Muscle of arm (tissue), 12 donors: Measurements from ENCODE around the gene USP3. TPM values are rescaled to one million over a fixed set of nuclear protein-coding genes. Genes with fewer than 3 reads are reported as not detected.

ENCODE experiments used
- DNase-seq: peaks from one replicate; pipeline ENCODE4 v3.0.0-alpha.2; 2013
- polyA plus RNA-seq, 12 donors: library from polyadenylated mRNA; unstranded; fragments of 120-200 nt; gene quantifications; one replicate each; pipeline ENCODE4 v1.2.1, GENCODE V29; 2013; ENCODE audit not compliant: insufficient read length in 12 of 12

Gene USP3
- polyA plus RNA-seq, 12 donors = 21.7 to 36.7 (median 26.5) TPM; not detected in 1

DNA sequence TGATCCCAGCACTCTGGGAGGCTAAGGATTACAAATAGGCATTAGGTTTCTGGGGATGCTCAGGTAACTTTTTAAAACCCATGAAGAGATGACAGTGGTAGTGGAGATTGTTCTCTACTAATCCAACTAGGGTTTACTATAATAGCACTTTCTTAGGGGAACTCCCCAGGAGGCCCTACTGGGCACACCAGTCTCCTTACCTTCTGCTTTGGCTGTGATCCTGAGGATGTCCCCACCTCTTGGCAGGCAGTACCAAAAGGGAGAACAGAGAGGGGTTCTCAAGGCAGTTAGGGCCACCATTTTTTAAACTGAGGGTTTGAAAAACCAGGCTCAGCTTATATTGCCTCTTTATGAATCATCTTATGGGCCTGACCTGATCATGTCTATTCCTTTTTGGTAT, 77.8 kb downstream of the USP3 start:
- no peak for DNase-seq

DNA sequence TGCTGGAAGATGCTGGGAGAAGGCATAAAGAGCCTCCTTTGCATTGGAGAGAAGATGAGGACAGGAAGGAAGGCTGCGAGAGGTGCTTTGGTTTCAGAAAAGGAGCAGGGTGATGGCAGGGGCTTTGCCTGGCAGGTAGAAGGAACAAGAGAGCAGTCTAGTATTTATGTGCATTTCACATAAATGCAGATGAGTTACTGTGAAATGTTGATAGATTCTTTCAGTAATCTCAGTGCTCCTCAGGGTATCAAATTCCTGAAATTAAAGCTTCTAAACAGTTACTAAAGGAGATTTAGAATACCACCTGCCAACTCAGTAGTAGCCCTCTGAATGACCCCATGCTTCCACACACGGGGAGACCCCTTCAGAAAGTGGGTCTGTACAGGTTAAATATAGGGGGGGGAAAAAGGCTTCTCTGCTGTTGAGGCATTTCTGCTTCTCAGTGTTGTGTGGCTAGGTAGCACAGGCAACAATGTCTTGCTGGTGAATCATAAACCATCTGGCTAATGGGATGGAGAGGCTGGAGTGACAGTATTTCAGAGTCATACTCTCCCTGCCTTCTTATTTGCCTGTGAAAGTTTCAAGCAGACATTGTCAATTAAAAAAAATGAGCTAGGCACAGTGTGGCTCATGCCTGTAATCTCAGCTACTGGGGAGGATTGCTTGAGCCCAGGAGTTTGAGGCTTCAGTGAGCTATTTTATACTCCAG, 78.5 kb downstream of the USP3 start:
- no peak for DNase-seq

DNA sequence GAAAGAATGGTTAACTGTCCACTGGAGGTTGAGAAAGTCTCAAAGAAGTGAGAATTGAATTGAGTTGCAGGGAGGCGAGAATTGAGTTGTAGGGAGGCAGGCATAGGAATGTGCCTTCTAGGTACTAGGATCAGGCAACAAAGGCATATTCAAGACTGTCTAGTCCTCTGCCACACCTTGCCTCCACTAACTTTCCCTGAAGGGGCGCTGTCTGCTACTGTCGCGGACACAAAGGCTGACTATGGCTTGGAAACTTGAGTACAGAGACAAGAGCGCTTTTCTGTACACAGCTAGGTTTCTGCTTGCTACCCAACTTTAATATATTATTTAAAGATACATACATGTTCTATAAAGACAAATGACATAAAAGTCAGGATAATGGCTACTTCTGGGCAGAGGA, 82.4 kb downstream of the USP3 start:
- no peak for DNase-seq

DNA sequence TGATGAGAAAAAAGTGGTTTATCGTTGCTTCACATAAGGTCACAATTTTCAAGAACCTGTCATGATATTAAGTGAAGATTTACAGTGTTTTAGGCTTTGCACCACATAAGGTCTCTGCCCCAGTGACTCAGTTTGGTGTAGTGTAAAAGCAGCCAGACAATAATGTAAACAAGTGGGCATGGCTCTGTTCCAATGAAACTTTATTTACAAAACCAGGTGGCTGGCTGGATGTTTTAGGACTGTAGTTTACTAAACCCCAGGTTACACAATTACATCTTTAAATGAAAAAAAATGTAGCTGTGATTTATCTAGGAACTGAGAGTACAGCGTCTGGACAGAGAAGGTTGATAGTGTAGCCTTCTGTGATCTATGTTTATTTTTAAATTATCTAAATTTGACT, 83.1 kb downstream of the USP3 start:
- DNase-seq = no peak

DNA sequence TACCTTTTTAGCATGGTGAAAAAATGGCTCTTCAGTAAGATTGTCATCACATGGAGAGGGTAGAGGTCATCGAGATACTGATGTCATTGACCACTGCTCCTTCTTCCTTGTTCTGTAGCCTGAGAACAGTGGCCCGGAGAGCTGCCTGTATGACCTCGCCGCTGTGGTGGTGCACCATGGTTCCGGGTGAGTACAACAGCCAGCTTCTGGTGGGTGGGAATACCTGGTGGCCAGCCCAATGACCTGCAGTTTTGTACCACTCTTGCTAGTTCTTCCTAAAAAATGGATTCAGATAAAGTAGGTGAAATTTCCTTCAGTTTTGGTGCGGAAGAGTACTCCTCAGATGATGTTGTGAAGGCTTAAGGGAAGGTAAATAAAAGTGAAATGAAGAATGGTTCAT, 84.4 kb downstream of the USP3 start:
- DNase-seq = no peak

DNA sequence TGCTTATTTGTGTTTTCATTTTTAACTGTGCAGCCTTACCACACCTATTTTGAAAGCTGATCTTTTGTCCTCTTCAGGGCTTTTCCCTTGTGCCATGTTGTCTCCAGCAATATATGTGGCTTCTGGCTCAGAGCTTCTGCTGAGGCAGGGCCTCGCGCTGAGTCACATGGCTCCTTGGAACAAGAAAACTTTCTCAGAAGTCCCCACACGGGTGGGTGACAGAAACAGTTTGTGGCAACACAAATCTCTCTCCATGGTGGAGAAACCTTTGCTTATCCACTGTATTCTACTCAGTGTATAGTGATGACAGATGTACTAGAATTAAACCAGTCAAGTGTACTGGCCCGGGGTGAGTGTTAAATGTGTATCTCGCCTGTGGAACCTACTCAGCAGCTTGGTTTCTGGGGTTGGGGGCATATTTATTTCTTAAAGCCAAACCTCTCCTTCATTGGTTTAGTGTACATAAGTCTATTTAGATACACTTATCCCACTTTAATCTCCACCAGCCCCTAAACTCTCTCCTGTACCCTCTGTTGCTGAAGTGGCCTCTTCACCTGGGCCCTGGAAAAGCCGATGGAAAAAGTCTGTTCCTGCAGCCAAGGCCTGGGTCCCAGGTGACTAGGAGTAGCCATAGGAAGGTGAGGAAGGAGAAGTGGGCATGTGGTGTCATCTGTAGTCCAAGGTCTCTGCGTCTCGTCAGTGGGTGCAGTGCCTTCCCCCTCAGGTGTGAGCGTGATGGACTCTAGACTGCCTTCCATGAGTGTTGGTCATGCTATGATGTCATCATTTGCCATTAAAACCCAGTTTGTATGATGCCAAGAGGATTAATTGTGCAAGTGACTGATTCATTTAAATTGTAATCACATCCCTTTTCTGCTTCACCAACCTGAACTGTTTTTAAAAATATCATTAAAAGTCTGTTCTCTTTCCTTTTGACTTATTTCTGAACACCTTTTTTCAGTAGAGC, 89.6 kb downstream of the USP3 start:
- no peak for DNase-seq

DNA sequence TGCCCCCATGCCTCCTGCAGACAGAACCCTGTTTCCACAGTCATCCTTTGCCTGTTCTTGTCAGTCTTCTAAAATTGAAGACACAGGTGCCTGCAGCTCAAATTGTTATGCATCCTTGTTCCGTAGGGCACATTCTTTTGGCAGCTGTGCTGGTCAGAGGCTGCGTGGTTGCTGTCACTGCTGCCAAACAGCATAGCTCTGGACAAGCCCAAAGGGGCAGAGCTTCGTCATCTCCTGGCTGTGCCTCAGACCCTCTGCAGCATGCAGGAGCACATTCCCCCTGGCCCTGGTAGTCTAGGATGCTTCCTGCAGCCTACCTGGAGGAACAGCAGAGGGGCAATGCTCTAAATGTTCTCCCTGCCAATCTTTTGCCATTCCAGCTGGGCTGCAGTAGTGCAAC, 90.7 kb downstream of the USP3 start:
- peak; percentile 23 for DNase-seq

DNA sequence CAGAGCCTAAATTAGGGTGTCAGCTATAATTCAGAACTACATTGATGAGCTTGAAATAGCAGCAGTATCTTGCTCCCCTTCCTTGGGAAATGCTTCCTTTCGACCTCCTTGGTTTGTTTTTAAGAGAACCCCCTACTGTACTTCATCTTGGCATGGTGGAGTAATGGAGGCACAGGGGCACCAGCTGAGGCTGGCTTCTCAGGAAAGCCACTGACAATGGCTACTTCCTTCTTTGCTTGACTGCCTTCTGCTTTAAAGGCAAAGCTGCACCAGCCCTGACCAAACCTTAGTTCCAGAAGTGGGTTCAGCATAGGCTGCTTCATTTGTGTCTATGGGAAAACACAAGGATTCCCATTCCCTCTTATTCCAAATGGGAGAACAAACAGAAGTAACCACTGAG, 91.3 kb downstream of the USP3 start:
- no peak for DNase-seq

DNA sequence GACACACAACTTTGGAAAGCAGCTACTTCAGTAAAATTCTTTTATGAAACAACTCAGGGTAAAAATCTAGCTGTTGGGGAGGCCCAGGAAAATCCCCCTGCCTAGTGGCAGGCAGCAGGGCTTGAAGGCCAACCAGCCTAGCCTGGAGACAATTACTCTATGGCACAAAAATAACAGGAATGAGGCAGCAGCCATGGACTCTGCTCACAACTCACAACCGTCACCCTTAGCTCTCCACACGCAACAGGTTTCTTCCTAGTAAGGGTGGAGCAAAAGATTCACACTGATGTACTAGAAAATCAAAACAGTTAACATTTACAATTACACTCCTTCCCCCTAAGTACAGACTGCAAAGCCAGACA, 92.3 kb downstream of the USP3 start:
- no peak for DNase-seq

DNA sequence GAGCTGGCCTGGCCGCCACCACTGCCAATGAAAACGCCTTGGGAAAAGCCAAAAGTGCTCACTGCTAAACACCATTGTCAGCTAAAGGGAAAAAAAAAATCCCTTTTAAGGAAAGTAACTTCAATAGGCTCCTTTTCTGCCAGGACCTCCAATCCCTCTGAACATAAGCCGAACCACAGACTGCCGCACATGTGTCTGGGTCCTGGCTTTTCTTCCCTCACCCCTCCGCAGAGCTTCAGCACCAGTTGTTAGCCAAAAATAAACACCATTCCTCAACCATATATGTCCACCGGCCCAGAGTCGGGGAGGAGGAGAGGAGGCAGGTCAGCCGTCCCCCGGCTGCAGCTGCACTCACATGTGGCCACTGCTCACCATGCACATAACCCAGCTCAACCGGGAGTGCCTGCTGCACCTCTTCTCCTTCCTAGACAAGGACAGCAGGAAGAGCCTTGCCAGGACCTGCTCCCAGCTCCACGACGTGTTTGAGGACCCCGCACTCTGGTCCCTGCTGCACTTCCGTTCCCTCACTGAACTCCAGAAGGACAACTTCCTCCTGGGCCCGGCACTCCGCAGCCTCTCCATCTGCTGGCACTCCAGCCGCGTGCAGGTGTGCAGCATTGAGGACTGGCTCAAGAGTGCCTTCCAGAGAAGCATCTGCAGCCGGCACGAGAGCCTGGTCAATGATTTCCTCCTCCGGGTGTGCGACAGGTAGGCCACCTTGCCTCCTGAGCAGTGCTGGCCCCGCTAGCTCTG, 92.8 kb downstream of the USP3 start, which contains the start of gene FBXL22:
Gene FBXL22 (plus strand): TSS at position 350 of the 753 bp plus-strand sequence. CDS start 6 bp downstream, at position 356.
- peak; percentile 63 for DNase-seq

DNA sequence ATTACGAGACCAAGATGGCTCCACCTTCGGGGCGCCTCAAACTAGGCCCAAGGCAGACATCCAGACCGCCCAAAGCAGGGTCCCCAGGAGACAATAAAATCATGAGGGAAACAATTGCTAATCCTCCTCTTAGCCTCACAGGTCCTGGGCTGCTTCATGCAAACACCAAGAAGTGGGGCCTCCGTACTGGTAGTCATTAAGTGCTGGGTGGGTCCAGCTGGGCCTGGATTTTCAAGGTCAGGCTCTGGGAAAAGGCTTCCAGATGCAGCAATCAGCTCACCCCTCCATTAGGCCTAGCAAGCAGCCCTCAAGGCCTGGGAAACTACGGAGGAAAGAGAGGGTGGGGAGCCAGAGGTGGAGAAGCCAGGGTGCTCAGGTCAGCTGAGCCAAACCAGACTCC, 93.4 kb downstream of the USP3 start:
- no peak for DNase-seq

DNA sequence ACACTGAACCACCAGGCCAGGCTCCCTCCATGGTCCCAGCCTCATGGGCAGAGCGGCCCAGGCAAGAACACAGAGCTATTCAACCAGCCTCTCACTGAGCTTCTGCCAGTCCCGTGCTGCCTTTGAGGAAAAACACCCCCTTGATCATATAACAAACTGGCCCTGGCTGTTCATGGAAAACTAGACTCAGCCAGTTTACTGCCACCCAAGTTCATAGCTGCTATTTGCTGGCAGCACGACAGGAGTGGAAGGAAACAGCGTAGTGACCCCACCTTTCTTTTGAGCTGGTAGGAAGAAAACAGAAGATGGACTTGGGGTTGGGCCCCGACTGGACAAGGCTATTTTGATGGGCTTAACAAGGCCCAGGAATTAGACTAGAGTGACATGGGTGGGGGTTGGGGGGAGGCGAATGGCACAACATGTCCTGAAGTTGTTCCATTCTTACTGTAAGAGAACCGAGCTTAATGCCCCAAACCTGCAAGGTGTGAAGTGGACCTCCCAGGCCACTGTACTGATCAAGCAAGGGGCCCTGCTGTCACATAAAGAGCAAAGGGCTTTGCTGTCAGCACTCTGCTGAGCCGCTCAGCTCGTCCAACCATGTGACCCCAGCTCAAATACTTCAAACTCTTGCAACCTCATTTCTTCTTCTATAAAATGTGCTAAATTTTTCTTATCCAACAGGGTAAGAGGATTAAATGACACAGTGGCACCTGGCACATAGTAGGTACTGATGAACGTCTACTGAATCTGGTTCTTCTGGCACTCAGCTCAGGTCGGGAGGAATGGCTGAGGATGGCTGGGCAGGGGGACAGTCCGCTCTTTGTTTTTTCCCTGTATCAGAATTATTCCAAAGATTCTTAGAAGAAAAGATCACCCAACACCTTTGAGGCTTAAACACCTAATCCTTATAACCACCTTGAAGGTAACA, 94.3 kb downstream of the USP3 start:
- DNase-seq = peak; percentile 40

DNA sequence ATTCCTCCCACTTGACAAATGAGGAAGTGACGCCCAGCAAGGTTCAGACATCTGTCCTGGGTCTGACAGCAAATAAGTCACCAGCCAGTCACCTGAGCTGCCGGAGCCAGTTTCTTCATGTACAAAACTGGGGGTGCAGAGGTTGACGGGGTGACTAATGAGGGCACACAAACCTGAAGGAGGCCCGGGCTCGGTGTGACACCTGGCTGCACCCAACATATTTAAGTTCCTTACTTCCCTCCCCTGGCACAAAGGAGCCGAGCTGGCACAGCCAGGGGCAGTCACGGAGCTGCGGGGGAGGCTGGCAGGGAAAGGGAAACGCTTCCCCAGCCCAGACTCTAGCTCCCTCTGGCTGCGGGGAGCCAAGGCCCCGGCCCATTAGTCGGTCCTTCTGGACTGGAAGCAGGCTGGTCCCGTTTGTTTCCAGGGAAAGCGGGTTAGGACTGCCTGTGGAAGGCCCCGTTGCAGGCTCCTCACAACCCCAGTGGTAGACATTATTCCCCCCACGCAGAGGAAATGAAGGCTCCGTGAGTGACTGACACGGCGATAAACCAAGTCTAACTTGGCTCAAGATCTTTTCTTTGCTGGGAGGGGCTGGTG, 95.1 kb downstream of the USP3 start:
- DNase-seq = peak; percentile 12

DNA sequence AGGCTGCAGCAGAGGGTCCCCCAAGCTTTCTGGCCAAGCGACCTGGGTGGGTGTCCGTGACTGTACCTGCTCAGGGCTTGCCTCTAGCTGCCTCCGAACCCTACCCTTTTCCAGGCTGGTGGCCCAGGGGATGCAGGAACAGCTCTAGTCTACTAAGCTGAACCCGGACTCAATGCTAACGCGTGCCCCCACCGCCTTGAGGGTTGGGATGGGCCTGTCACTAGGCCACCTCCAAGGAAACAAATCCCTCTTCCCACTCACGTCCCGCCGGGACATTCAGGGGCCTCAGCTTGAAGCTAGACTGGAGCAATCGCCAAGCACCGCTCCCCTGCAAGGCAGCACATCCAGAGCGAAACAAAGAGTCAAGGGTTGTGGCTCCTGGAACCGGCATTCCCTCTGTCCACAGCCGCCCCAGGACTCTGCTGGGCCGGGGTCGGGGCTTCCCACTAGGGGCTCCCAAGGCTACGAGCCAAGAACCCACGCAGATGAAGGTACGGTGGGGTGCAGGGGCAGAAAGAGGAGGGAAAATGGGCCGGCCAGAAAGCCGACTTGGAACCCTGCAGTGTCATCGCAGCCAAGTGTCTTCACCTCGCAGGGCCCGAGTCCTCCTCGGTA, 95.7 kb downstream of the USP3 start:
- no peak for DNase-seq

DNA sequence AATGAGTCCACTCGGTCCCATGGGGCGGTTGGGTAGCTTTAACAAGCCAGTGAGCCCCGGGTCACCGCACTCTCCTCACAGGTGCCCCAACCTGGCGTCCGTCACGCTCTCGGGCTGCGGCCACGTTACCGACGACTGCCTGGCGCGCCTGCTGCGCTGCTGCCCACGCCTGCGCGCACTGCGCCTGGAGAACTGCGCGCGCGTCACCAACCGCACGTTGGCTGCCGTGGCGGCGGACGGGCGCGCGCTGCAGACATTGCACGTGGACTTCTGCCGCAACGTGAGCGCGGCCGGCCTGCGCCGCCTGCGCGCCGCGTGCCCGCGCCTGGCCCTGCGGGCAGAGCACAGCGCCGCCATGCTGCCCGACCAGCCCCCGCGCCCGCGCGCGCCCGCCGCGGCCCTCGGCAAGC, 96.2 kb downstream of the USP3 start:
- peak; percentile 86 for DNase-seq

DNA sequence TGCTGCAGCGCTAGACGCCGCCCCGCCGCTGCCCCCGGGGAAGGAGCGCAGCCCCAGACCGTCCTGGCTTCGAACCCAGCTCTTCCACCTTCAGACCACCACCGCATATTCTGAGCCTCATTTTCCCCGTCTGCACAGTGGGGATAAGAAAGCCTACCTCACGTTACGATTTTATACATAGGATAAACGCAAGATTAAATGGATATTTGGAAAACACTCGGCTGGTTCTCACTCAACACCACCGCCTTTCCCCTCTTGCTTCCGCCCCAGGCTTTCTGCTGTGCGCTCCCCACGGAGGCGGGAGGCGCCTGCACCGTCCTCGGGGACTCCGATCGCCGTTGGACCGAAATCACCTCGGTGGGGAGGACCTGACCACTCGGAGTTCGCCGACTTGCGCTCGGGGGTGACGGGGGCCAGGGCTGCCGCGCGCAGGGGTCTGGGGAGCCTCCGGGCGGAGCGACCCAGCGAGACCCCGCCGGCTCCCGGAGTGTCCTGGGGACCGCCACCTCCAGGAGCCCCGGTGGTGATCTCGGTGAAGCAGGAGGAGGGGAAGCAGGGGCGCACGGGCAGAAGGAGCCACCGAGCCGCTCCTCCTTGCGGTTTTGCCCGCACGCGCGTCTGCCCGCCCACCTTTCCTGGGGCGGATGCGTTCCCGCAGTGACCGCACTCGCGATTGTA, 96.8 kb downstream of the USP3 start:
- peak; percentile 35 for DNase-seq

DNA sequence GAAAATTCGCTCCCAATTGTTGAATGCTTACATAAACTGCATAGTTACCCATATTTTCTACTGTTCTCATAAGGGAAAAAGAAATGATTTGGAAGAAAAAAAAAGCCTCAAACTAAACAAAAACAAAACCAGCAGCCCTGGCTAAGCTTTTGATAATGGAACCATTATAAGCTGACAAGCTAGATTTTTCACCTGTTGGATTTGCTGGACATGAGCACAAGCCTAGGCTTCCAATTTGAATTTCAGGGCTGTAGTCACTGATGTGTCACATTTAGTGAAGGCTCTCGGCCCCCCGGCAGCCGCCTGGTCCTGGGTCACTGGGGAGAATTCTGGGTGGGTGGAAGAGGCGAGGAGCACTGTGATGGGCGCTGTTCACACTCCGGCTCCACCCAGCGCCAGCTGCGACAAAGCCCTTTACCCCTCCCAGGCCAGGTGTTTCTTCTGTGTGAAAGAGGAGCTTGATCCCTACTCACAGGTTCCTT, 97.4 kb downstream of the USP3 start:
- DNase-seq = no peak

DNA sequence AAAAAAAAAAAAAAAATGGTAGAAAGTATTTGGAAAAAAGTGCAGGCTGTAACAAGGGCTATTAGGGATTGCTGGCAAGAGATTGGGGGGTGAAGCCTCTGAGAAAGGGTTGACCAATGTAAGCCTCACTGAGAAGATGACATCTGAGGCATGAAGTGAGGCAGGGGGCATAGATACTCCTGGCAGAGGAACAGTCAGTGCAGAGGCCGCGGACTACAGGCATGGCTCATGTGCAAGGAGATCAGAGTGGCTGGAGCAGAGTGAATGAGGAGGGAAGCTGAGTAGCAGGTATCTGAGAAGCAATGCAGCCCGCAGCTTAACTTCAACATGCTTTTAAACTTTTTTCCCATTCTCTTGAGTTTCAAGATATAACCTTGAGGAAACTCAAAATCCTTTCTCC, 98.2 kb downstream of the USP3 start:
- DNase-seq = no peak

DNA sequence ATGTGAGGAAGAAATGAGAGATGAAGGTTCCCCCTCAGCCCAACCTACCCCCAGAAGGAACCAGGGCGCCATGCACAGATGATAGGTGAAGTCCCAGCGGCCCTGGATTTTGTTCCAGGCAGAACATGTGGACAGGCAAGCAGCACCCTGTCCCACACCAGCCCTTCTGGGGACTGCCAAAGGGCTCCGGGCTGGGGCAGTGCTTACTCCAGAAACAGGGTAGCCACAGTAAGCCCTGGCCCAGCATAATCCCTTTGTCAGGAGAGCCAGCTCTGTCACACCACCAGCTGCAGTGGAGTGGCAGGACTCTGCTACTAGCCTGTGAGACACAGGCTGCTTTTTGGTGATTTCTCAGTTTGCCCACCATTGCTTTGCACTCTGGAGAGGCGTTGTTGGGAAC, 99.1 kb downstream of the USP3 start:
- no peak for DNase-seq

DNA sequence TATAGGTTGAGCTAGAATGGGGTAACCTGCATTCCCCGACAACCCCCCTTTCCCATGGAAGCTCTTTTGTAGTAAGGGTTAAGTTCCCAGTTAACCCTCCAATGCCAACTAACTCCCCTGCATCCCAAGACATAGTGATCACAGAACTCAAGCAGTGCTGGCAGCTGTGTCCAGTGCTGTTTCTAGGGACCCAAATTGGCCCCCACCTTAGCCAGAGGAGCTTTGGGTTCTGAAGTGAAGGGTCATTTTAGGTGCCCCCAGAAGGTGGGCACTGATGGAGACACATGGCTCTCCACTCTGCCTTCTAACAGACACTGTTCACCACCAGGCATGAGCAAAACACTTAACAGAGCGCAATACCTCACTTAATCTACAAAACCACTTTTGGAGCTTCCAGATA, 99.9 kb downstream of the USP3 start:
- no peak for DNase-seq
